Measurements from ENCODE around the gene TEX48.

Gene TEX48

GRCh38 chr9:114695948-114696347 lies 14.0 kb upstream of the TEX48 start:
- Histone ChIP-seq H3K9me3 (ENCODE audit: low read length) (no peaks in the 10 kb centered on the region), H4K20me1 (ENCODE audit: insufficient read depth, low read length) (no peaks in the 10 kb centered on the region), H3F3A (ENCODE audit: insufficient read depth, low read length) (no peaks in the 10 kb centered on the region), H3K27me3 (ENCODE audit: insufficient read depth, low read length) (no peaks in the 10 kb centered on the region), H3K4me1 (ENCODE audit: insufficient read depth, low read length, severe bottlenecking) (no peaks in the 10 kb centered on the region), H2AFZ (ENCODE audit: low read length) (no peak overlapping the region), H3K4me2 (ENCODE audit: low read length) (no peak overlapping the region), H3K79me2 (ENCODE audit: insufficient read depth, low read length) (no peaks in the 10 kb centered on the region), H3K36me3 (ENCODE audit: insufficient read depth, low read length) (no peaks in the 10 kb centered on the region), H3K9me2 (ENCODE audit: low read depth, low read length) (no peaks in the 10 kb centered on the region), H3K27ac (ENCODE audit: low read depth, low read length, poor library complexity, severe bottlenecking) (no peak overlapping the region), H3K4me3 (ENCODE audit: low read depth, low read length, poor library complexity, severe bottlenecking) (no peak overlapping the region), H3K9ac (ENCODE audit: low read length) (no peak overlapping the region)
- TF ChIP-seq EZH2 (IDR thresholded peaks at IDR 0.05; ENCODE audit: borderline replicate concordance, low read length) = no peak
- no peak for TF ChIP-seq CTCF (IDR thresholded peaks at IDR 0.05; ENCODE audit: low read length)

- H3K4me3 ChIP-seq (ENCODE audit: low read depth, low read length, poor library complexity, severe bottlenecking) = no peak overlapping the region
- no peaks in the 10 kb centered on the region for H4K20me1 ChIP-seq (ENCODE audit: insufficient read depth, low read length)
- no peaks in the 10 kb centered on the region for H3K4me1 ChIP-seq (ENCODE audit: insufficient read depth, low read length, severe bottlenecking)
- H3K9me2 ChIP-seq (ENCODE audit: low read depth, low read length) = no peaks in the 10 kb centered on the region
- H3K27me3 ChIP-seq (ENCODE audit: insufficient read depth, low read length) = no peaks in the 10 kb centered on the region
- no peaks in the 10 kb centered on the region for H3F3A ChIP-seq (ENCODE audit: insufficient read depth, low read length)
- H3K9me3 ChIP-seq (ENCODE audit: low read length) = no peaks in the 10 kb centered on the region
- H3K27ac ChIP-seq (ENCODE audit: low read depth, low read length, poor library complexity, severe bottlenecking) = no peak overlapping the region
- TF ChIP-seq EZH2 (IDR thresholded peaks at IDR 0.05; ENCODE audit: borderline replicate concordance, low read length) = no peak
- H3K79me2 ChIP-seq (ENCODE audit: insufficient read depth, low read length) = no peaks in the 10 kb centered on the region
- H3K9ac ChIP-seq (ENCODE audit: low read length) = no peak overlapping the region
- H3K36me3 ChIP-seq (ENCODE audit: insufficient read depth, low read length) = no peaks in the 10 kb centered on the region
- no peak overlapping the region for H2AFZ ChIP-seq (ENCODE audit: low read length)
- H3K4me2 ChIP-seq (ENCODE audit: low read length) = no peak overlapping the region
Observed at GRCh38 chr9:114694719-114695269, 12.8 kb upstream of the TEX48 start.

DNA sequence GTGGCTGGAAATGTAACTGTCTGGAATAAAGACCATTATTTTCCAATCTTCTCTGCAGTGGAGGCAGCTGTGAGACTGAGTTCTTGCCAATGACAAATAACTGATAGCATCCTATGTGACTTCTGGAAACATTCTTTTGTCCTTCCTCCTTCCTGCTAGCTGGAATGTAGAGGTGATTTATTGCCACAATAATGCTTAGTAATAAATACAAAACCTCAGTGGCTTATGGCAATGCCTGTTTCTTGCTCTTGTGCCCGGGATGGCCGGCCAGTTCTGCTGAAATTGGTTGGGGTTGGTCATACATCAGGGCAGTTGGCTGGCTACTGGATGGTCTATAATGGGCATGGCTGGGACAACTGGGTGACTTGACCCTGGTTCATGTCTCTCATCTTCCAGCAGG lies 12.2 kb upstream of the TEX48 start:
- Histone ChIP-seq H3K9me2 (ENCODE audit: low read depth, low read length) (no peaks in the 10 kb centered on the region), H3K36me3 (ENCODE audit: insufficient read depth, low read length) (no peaks in the 10 kb centered on the region), H3K27me3 (ENCODE audit: insufficient read depth, low read length) (no peaks in the 10 kb centered on the region), H3K4me2 (ENCODE audit: low read length) (no peak overlapping the region), H3K27ac (ENCODE audit: low read depth, low read length, poor library complexity, severe bottlenecking) (no peak overlapping the region), H3K9ac (ENCODE audit: low read length) (no peak overlapping the region), H3K4me3 (ENCODE audit: low read depth, low read length, poor library complexity, severe bottlenecking) (no peak overlapping the region), H3K79me2 (ENCODE audit: insufficient read depth, low read length) (no peaks in the 10 kb centered on the region), H4K20me1 (ENCODE audit: insufficient read depth, low read length) (no peaks in the 10 kb centered on the region), H3F3A (ENCODE audit: insufficient read depth, low read length) (no peaks in the 10 kb centered on the region), H3K4me1 (ENCODE audit: insufficient read depth, low read length, severe bottlenecking) (no peaks in the 10 kb centered on the region), H3K9me3 (ENCODE audit: low read length) (no peaks in the 10 kb centered on the region), H2AFZ (ENCODE audit: low read length) (no peak overlapping the region)
- TF ChIP-seq EZH2 (IDR thresholded peaks at IDR 0.05; ENCODE audit: borderline replicate concordance, low read length) = no peak
- TF ChIP-seq CTCF (IDR thresholded peaks at IDR 0.05; ENCODE audit: low read length) = no peak

- TF ChIP-seq EZH2 (IDR thresholded peaks at IDR 0.05; ENCODE audit: borderline replicate concordance, low read length) (no peak), CTCF (IDR thresholded peaks at IDR 0.05; ENCODE audit: low read length) (no peak)
- H4K20me1 ChIP-seq (ENCODE audit: insufficient read depth, low read length) = no peaks in the 10 kb centered on the region
- H3K79me2 ChIP-seq (ENCODE audit: insufficient read depth, low read length) = no peaks in the 10 kb centered on the region
- H3K9me3 ChIP-seq (ENCODE audit: low read length) = no peaks in the 10 kb centered on the region
- H3K27me3 ChIP-seq (ENCODE audit: insufficient read depth, low read length) = no peaks in the 10 kb centered on the region
- no peak overlapping the region for H2AFZ ChIP-seq (ENCODE audit: low read length)
- no peaks in the 10 kb centered on the region for H3K9me2 ChIP-seq (ENCODE audit: low read depth, low read length)
- H3F3A ChIP-seq (ENCODE audit: insufficient read depth, low read length) = no peaks in the 10 kb centered on the region
- H3K27ac ChIP-seq (ENCODE audit: low read depth, low read length, poor library complexity, severe bottlenecking) = no peak overlapping the region
- no peak overlapping the region for H3K4me3 ChIP-seq (ENCODE audit: low read depth, low read length, poor library complexity, severe bottlenecking)
- H3K36me3 ChIP-seq (ENCODE audit: insufficient read depth, low read length) = no peaks in the 10 kb centered on the region
- no peaks in the 10 kb centered on the region for H3K4me1 ChIP-seq (ENCODE audit: insufficient read depth, low read length, severe bottlenecking)
- H3K4me2 ChIP-seq (ENCODE audit: low read length) = no peak overlapping the region
- H3K9ac ChIP-seq (ENCODE audit: low read length) = no peak overlapping the region
Observed at GRCh38 chr9:114693248-114693855, 11.4 kb upstream of the TEX48 start.

Data from OCI-LY1 (cell line).